SK-N-SH (cell line): ENCODE measurements around the gene DLL1.

Experiments
- CTCF ChIP-seq: fragments of 200-600 bp; sonication (generic); IDR thresholded peaks from 2 replicates; pipeline ENCODE4 v1.6.1; 2017; ENCODE audit warnings: antibody characterized with exemption, mild to moderate bottlenecking, moderate library complexity
- EP300 ChIP-seq, 2 experiments: IDR thresholded peaks; 2 replicates each; pipeline versions ENCODE4 v1.4.0 to v1.6.1; 2012; ENCODE audit warnings: borderline replicate concordance in 1 of 2, low read depth in 1 of 2, low read length in 1 of 2
- MXI1 ChIP-seq: IDR thresholded peaks from 2 replicates; pipeline ENCODE4 v1.6.1; 2012; ENCODE audit warnings: mild to moderate bottlenecking, low read depth, low read length, improper control_type of control experiment
- POLR2AphosphoS5 ChIP-seq: IDR thresholded peaks from 2 replicates; pipeline ENCODE4 v1.6.1; 2012; ENCODE audit warnings: low read depth, low read length
- REST ChIP-seq: IDR thresholded peaks from 2 replicates; pipeline ENCODE4 v1.6.1; 2012; ENCODE audit warnings: mild to moderate bottlenecking, low read depth, low read length, moderate library complexity
- SMC3 ChIP-seq: IDR thresholded peaks from 2 replicates; pipeline ENCODE4 v1.6.1; 2012; ENCODE audit warnings: low read depth, low read length, improper control_type of control experiment
- TEAD4 ChIP-seq: IDR thresholded peaks from 2 replicates; pipeline ENCODE4 v1.4.0; 2012; ENCODE audit warnings: mild to moderate bottlenecking, borderline replicate concordance; ENCODE audit not compliant: insufficient read depth

GRCh38 chr6:170281331-170282292 is 9.3 kb downstream of the DLL1 start:
- TF ChIP-seq CTCF (no peak), TEAD4 (no peak), EP300 (IDR thresholded peaks at IDR 0.05; ENCODE audit: borderline replicate concordance in 1 of 2, low read depth in 1 of 2, low read length in 1 of 2) (no peak), REST (no peak), MXI1 (no peak), POLR2AphosphoS5 (no peak), SMC3 (no peak)
